ENCODE measurements around the gene SMKR1.
"Not testable (repeated sequence)": the region's sequence is repeated elsewhere in the genome, so short reads cannot be mapped to it uniquely, and the experiment has no call there.

The SMKR1 gene

GRCh38 chr7:129529643-129530042, 27.3 kb downstream of the SMKR1 start:
- DNase-seq (ENCODE audit: low read depth) = no peak

GRCh38 chr7:129530795-129531391, 28.6 kb downstream of the SMKR1 start:
- DNase-seq (ENCODE audit: low read depth) = no peak

- DNase-seq (ENCODE audit: low read depth) = no peak
These were observed 29.4 kb downstream of the SMKR1 start for GRCh38 chr7:129531721-129532120.

GRCh38 chr7:129532375-129532774, 30.0 kb downstream of the SMKR1 start:
- DNase-seq (ENCODE audit: low read depth) = no peak

- not testable (repeated sequence) for DNase-seq (ENCODE audit: low read depth)
These were observed 32.4 kb downstream of the SMKR1 start for GRCh38 chr7:129534558-129535274.

GRCh38 chr7:129535896-129536295, 33.6 kb downstream of the SMKR1 start:
- no peak for DNase-seq (ENCODE audit: low read depth)

- no peak for DNase-seq (ENCODE audit: low read depth)
These were observed 34.0 kb downstream of the SMKR1 start for GRCh38 chr7:129536323-129536722.

- DNase-seq (ENCODE audit: low read depth) = no peak
These were observed 36.5 kb downstream of the SMKR1 start for GRCh38 chr7:129538790-129539189.

GRCh38 chr7:129540340-129540739, 38.0 kb downstream of the SMKR1 start:
- no peak for DNase-seq (ENCODE audit: low read depth)

- no peak for DNase-seq (ENCODE audit: low read depth)
These were observed 42.4 kb downstream of the SMKR1 start for GRCh38 chr7:129544700-129545099.

- DNase-seq (ENCODE audit: low read depth) = no peak
These were observed 48.5 kb downstream of the SMKR1 start for GRCh38 chr7:129550693-129551360.

- no peak for DNase-seq (ENCODE audit: low read depth)
These were observed 51.6 kb downstream of the SMKR1 start for GRCh38 chr7:129553899-129554461.

- no peak for DNase-seq (ENCODE audit: low read depth)
These were observed 54.3 kb downstream of the SMKR1 start for GRCh38 chr7:129556607-129557133.

GRCh38 chr7:129557686-129558481, 55.6 kb downstream of the SMKR1 start:
- no peak for DNase-seq (ENCODE audit: low read depth)

GRCh38 chr7:129559564-129559963, 57.2 kb downstream of the SMKR1 start:
- DNase-seq (ENCODE audit: low read depth) = no peak

- no peak for DNase-seq (ENCODE audit: low read depth)
These were observed 58.5 kb downstream of the SMKR1 start for GRCh38 chr7:129560831-129561230.

- no peak for DNase-seq (ENCODE audit: low read depth)
These were observed 59.5 kb downstream of the SMKR1 start for GRCh38 chr7:129561677-129562359.

Data from stimulated activated CD8-positive, alpha-beta memory T cell treated with anti-CD3 and anti-CD28 coated beads, Interleukin-12 subunit alpha, Interleukin-12 subunit beta, amount 100 ng/mL, for 1 hour (primary cell).